Stimulated activated naive CD4-positive, alpha-beta T cell (primary cell): ENCODE measurements around the gene CCDC134.

Experiments used
- DNase-seq, 6 experiments: peaks; one replicate each; lab custom pipeline; 2025; lab: John Stamatoyannopoulos, UW

Gene CCDC134

GRCh38 chr22:41787331-41787730, 13.1 kb upstream of the CCDC134 start:
- no peak for DNase-seq

GRCh38 chr22:41793871-41794270, 6.6 kb upstream of the CCDC134 start:
- DNase-seq, result no peak

- DNase-seq, result no peak
These were observed 1.7 kb upstream of the CCDC134 start for GRCh38 chr22:41798736-41799135.

GRCh38 chr22:41799486-41800347, 762 bp upstream of the CCDC134 start:
- DNase-seq, result peak in 1 of 6 experiments; percentile 56

- DNase-seq, result peak in 1 of 6 experiments; percentile 36
These were observed 804 bp downstream of the CCDC134 start for GRCh38 chr22:41801147-41801819.

- DNase-seq, result no peak
These were observed 1.4 kb downstream of the CCDC134 start for GRCh38 chr22:41801886-41802285.

- DNase-seq, result no peak
These were observed 5.2 kb downstream of the CCDC134 start for GRCh38 chr22:41805639-41806038.

GRCh38 chr22:41808400-41808799, 7.9 kb downstream of the CCDC134 start:
- no peak for DNase-seq

GRCh38 chr22:41810022-41810421, 9.5 kb downstream of the CCDC134 start:
- no peak for DNase-seq

- no peak for DNase-seq
These were observed 12.5 kb downstream of the CCDC134 start for GRCh38 chr22:41812805-41813545.

- no peak for DNase-seq
These were observed 13.4 kb downstream of the CCDC134 start for GRCh38 chr22:41813726-41814410.

- DNase-seq, result no peak
These were observed 15.2 kb downstream of the CCDC134 start for GRCh38 chr22:41815716-41816115.

GRCh38 chr22:41816241-41816640, 15.8 kb downstream of the CCDC134 start:
- DNase-seq, result no peak

GRCh38 chr22:41816871-41817270, 16.4 kb downstream of the CCDC134 start:
- no peak for DNase-seq

GRCh38 chr22:41818011-41818410, 17.5 kb downstream of the CCDC134 start:
- no peak for DNase-seq

GRCh38 chr22:41818596-41818995, 18.1 kb downstream of the CCDC134 start:
- no peak for DNase-seq

- DNase-seq, result no peak
These were observed 18.8 kb downstream of the CCDC134 start for GRCh38 chr22:41819257-41819656.

GRCh38 chr22:41820447-41820846, 20.0 kb downstream of the CCDC134 start:
- no peak for DNase-seq

GRCh38 chr22:41821471-41822316, 21.2 kb downstream of the CCDC134 start:
- DNase-seq, result no peak

- DNase-seq, result peak in 5 of 6 experiments; percentile 6 to 77 (median 64)
These were observed 22.0 kb downstream of the CCDC134 start for GRCh38 chr22:41822317-41823057.
